Astrocyte of the cerebellum (primary cell): Measurements from ENCODE around the gene PRPF38B.
A peak's percentile ranks its signal among the peaks of the same experiment; 100 is the strongest.

Source experiments
- DNase-seq: peaks from one replicate; pipeline ENCODE4 v3.0.0-alpha.2; 2011; ENCODE audit warnings: low read depth
- H3K4me3 ChIP-seq: 2 replicates; pipeline ENCODE4 v1.5.1; 2011; ENCODE audit warnings: mild to moderate bottlenecking, low read depth, low read length, moderate library complexity
- in situ Hi-C: cut with HindIII; loops from 2 replicates; pipeline ENCODE4 v1.10.0; 2017; ENCODE audit warnings: low sequenced_read_pairs
- TF ChIP-seq, protein P1 (sequence below): IDR thresholded peaks from 2 replicates; pipeline ENCODE4 v1.5.1; 2012; ENCODE audit warnings: low read length, low read depth, moderate library complexity, mild to moderate bottlenecking; ENCODE audit errors: missing control alignments

The PRPF38B gene

DNA sequence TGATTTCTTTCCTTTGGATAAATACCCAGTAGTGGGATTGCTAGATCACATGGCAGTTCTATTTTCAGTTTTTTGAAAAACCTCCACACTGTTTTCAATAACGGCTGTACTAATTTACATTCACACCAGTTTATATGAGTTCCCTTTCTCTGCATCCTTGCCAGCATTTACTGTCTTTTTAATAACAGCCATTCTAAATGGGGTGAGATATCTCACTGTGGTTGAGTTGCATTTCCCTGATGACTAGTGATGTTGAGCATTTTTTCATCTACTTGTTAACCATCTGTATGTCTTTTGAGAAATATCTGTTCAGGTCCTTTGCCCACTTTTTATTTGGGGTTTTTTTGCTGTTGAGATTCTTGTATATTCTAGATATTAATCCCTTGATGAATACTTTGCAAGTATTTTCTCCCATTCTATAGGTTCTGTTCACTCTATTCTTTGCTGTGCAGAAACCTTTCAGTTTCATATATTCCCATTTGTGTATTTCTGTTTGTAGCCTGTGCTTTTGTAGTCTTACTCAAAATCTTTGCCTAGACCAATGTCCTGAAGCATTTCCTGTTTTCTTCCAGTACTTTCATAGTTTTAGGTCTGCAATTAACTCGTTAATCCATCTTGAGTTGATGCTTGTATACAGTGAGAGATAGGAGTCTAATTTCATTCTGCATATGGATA is 38.5 kb upstream of the PRPF38B start:
- H3K4me3 ChIP-seq: no peak overlapping the region
- DNase-seq: no peak
- TF ChIP-seq, protein P1, sequence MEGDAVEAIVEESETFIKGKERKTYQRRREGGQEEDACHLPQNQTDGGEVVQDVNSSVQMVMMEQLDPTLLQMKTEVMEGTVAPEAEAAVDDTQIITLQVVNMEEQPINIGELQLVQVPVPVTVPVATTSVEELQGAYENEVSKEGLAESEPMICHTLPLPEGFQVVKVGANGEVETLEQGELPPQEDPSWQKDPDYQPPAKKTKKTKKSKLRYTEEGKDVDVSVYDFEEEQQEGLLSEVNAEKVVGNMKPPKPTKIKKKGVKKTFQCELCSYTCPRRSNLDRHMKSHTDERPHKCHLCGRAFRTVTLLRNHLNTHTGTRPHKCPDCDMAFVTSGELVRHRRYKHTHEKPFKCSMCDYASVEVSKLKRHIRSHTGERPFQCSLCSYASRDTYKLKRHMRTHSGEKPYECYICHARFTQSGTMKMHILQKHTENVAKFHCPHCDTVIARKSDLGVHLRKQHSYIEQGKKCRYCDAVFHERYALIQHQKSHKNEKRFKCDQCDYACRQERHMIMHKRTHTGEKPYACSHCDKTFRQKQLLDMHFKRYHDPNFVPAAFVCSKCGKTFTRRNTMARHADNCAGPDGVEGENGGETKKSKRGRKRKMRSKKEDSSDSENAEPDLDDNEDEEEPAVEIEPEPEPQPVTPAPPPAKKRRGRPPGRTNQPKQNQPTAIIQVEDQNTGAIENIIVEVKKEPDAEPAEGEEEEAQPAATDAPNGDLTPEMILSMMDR: no peak
- in situ Hi-C loops: no loop called here

DNA sequence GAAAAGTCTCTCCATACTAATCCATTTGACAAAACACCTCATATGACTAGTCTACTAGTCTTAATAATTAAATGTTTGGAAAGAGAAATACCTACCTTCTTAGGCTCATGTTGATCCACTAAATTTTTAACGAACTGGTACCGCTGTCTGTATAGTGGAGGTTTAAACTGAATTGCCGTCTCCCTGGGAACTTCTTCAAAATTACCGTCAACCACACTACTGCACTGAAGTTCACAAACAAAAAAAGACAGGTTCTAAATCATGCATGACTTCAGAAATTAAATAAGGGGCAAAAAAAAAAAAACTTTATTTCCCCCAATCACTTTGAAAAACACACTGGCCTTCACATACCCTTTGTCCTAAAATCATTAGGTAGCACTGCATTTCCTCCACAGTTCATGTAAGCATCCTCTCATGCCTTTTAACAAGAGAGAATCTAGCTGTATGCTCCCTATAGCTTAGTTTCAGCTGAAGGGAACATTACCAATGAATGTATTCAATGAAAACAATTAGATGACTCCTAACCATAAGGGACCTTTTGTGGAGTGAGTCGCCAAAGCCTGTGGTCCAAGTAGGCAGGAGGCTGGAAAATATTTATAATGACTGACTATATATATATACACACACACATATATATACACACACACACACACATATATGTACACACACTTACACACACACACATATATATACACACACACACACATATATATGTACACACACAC is 34.6 kb upstream of the PRPF38B start:
- DNase-seq: no peak
- in situ Hi-C loops: no loop called here
- TF ChIP-seq, protein P1: no peak
- H3K4me3 ChIP-seq: no peak overlapping the region

GRCh38 chr1:108661030-108661609 is 31.0 kb upstream of the PRPF38B start, which contains the start of gene HENMT1:
HENMT1 (minus strand) TSS chr1:108661093; CDS start chr1:108659884, 1,209 bp downstream.
- TF ChIP-seq, protein P1: no peak
- in situ Hi-C loops: no loop called here
- peak within 1 kb of the TSS; percentile 43 for H3K4me3 ChIP-seq
- peak; percentile 26 for DNase-seq

GRCh38 chr1:108663074-108663473 is 29.0 kb upstream of the PRPF38B start:
- no peak overlapping the region for H3K4me3 ChIP-seq
- in situ Hi-C loops: no loop called here
- TF ChIP-seq, protein P1: no peak
- DNase-seq: no peak

DNA sequence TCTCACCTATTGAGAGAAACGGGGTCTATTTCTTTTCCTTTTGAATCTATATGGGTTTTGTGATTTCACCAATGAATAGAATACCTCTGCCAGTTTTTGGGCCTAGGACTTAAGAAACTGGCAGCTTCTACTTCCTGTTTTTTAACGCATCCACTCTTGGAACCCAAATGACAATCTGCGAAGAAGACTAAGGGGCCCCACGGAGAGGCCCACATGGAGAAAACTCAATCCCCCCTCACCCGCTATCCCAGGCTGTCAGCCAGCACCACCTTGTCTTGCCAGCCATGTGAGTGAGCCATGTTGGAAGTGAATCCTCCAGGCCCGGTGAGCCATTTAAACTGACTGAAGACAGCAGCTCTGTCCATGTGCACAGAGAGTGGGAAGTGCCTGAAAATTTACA is 27.6 kb upstream of the PRPF38B start:
- TF ChIP-seq, protein P1: no peak
- no peak for DNase-seq
- in situ Hi-C loops: no loop called here
- no peak overlapping the region for H3K4me3 ChIP-seq

DNA sequence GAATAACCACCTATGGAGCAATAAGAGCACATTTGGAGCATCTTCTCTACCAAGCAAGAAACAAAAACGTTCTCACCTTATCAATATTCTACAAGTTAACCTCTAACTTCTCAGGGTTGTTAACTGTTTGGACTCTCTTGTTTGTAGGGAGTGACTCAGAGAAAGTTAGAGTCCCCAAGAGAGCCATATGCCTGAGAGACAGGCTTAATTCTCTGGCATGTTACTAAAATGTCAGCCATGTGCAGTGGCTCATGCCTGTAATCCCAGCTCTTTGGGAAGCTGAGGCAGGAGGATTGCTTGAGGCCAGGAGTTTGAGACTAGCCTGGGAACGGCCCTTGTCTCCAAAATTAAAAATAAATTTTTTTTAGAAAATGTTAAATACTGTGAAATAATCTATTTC is 27.0 kb upstream of the PRPF38B start:
- H3K4me3 ChIP-seq: no peak overlapping the region
- no peak for DNase-seq
- in situ Hi-C loops: no loop called here
- TF ChIP-seq, protein P1: no peak
